Lower leg skin (tissue), 3 donors: Measurements from ENCODE around the gene PIK3CA.

ENCODE experiments used
- POLR2A ChIP-seq, 2 donors: fragments of 450-650 bp; IDR thresholded peaks; one replicate each; pipeline ENCODE4 v1.6.1; 2016 to 2017; ENCODE audit warnings: antibody characterized with exemption in 2 of 2, mild to moderate bottlenecking in 1 of 2, moderate library complexity in 1 of 2
- TF ChIP-seq, protein P1 (sequence below), 3 donors: fragments of 450-650 bp; IDR thresholded peaks; one replicate each; pipeline ENCODE4 v1.5.1; 2016; ENCODE audit warnings: antibody characterized with exemption in 3 of 3, mild to moderate bottlenecking in 3 of 3, moderate library complexity in 2 of 3

DNA sequence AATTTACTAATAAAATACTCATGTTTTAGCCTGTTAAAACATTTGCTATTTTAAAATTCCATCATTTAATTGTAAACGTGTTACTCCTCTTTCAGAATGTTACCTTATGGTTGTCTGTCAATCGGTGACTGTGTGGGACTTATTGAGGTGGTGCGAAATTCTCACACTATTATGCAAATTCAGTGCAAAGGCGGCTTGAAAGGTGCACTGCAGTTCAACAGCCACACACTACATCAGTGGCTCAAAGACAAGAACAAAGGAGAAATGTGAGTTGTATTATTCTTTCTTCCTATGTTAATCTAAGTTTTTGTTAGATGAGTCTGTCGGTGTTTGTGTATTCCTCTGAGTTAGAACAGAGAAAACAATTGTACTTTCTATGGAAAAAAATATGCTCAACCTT, 81.0 kb downstream of the PIK3CA start:
- TF ChIP-seq, protein P1, sequence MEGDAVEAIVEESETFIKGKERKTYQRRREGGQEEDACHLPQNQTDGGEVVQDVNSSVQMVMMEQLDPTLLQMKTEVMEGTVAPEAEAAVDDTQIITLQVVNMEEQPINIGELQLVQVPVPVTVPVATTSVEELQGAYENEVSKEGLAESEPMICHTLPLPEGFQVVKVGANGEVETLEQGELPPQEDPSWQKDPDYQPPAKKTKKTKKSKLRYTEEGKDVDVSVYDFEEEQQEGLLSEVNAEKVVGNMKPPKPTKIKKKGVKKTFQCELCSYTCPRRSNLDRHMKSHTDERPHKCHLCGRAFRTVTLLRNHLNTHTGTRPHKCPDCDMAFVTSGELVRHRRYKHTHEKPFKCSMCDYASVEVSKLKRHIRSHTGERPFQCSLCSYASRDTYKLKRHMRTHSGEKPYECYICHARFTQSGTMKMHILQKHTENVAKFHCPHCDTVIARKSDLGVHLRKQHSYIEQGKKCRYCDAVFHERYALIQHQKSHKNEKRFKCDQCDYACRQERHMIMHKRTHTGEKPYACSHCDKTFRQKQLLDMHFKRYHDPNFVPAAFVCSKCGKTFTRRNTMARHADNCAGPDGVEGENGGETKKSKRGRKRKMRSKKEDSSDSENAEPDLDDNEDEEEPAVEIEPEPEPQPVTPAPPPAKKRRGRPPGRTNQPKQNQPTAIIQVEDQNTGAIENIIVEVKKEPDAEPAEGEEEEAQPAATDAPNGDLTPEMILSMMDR (IDR thresholded peaks at IDR 0.05): no peak
- no peak for TF ChIP-seq POLR2A (IDR thresholded peaks at IDR 0.05)
